K562 (cell line): ENCODE data around the gene FMO5. TPM values are rescaled to one million over a fixed set of nuclear protein-coding genes. Genes with fewer than 3 reads are reported as not detected.

Source experiments
- CEBPZ ChIP-seq: fragments of 150-350 bp; IDR thresholded peaks from 2 replicates; pipeline ENCODE4 v1.6.1; 2014; ENCODE audit warnings: low read depth, mild to moderate bottlenecking, low read length, borderline replicate concordance
- CUX1 ChIP-seq: fragments of 200-800 bp; sonication (Bioruptor generic); IDR thresholded peaks from 2 replicates; pipeline ENCODE4 v1.6.1; 2016; ENCODE audit warnings: missing genetic modification characterization, missing compliant biosample characterization
- EP400 ChIP-seq: fragments of 450-650 bp; IDR thresholded peaks from 2 replicates; pipeline ENCODE4 v1.6.1; 2017; ENCODE audit warnings: antibody characterized with exemption, mild to moderate bottlenecking, moderate library complexity
- MAFG ChIP-seq: fragments of 450-650 bp; conservative IDR thresholded peaks from 2 replicates; pipeline ENCODE4 v1.6.1; 2016; ENCODE audit warnings: missing genetic modification characterization, missing compliant biosample characterization
- MEF2D ChIP-seq: conservative IDR thresholded peaks from 2 replicates; pipeline ENCODE4 v1.6.1; 2016; ENCODE audit warnings: low read depth, missing genetic modification characterization, missing compliant biosample characterization
- NFRKB ChIP-seq: fragments of 450-650 bp; IDR thresholded peaks from 2 replicates; pipeline ENCODE4 v1.6.1; 2016; ENCODE audit warnings: low read depth
- THAP12 ChIP-seq: fragments of 250-450 bp; sonication (Bioruptor Pico); IDR thresholded peaks from 2 replicates; pipeline ENCODE4 v1.9.0; 2021; ENCODE audit warnings: mild to moderate bottlenecking, inconsistent platforms
- ZBTB2 ChIP-seq: fragments of 450-650 bp; IDR thresholded peaks from 2 replicates; pipeline ENCODE4 v1.6.1; 2016; ENCODE audit warnings: antibody characterized with exemption
- ZBTB26 ChIP-seq: fragments of 450-650 bp; formaldehyde crosslinking; IDR thresholded peaks from 2 replicates; pipeline ENCODE4 v1.4.0; 2022; ENCODE audit warnings: missing genetic modification characterization
- ZC3H4 ChIP-seq: sonication (generic); formaldehyde crosslinking; IDR thresholded peaks from 2 replicates; pipeline ENCODE4 v1.9.0; 2021; ENCODE audit warnings: missing genetic modification reagents, borderline replicate concordance
- ZNF146 ChIP-seq: IDR thresholded peaks from one replicate; pipeline ENCODE4 v1.6.1; 2018; ENCODE audit warnings: missing compliant biosample characterization; ENCODE audit not compliant: unreplicated experiment
- ZNF239 ChIP-seq: fragments of 250-450 bp; sonication (Bioruptor Pico); IDR thresholded peaks from 2 replicates; pipeline ENCODE4 v1.4.0; 2020; ENCODE audit warnings: mild to moderate bottlenecking
- ZNF3 ChIP-seq: fragments of 250-450 bp; sonication (Bioruptor Pico); IDR thresholded peaks from 2 replicates; pipeline ENCODE4 v1.5.0; 2021; ENCODE audit warnings: mild to moderate bottlenecking, moderate library complexity
- ZNF316 ChIP-seq: fragments of 450-650 bp; IDR thresholded peaks from 2 replicates; pipeline ENCODE4 v1.6.1; 2016
- polyA plus RNA-seq, 8 experiments: library from polyadenylated mRNA; depleted of rRNA in 4 of 8; stranded (reverse) in 5 of 8; unstranded in 3 of 8; fragments of >200 nt; fragmentation: Nextera tagmentation in 2 of 8; fragmentation: Illumina TruSeq in 1 of 8; extraction: Ambion mirVana in 2 of 8; extraction: Trizol in 1 of 8; gene quantifications; 2 replicates each; pipeline versions ENCODE4 v1.2.1 to v1.2.3, GENCODE V29; 2011 to 2014; ENCODE audit warnings: inconsistent platforms in 1 of 8, missing spikeins in 1 of 8
- total RNA-seq, 7 experiments: library from RNA; depleted of rRNA in 6 of 7; stranded (reverse); fragments of >200 nt in 6 of 7; fragmentation: Illumina TruSeq in 2 of 7; extraction: Trizol in 2 of 7; gene quantifications; 2 replicates each; pipeline versions ENCODE4 v1.2.1 to v1.2.3, GENCODE V29; 2011 to 2021; ENCODE audit warnings: low replicate concordance in 1 of 7

The FMO5 gene
- total and polyA plus RNA-seq, 9 of the 15 experiments (the other 6 are each of a cell fraction or from before 2014, with no cell fraction given): 0.11 to 0.69 (median 0.19) TPM; not detected in 1

DNA sequence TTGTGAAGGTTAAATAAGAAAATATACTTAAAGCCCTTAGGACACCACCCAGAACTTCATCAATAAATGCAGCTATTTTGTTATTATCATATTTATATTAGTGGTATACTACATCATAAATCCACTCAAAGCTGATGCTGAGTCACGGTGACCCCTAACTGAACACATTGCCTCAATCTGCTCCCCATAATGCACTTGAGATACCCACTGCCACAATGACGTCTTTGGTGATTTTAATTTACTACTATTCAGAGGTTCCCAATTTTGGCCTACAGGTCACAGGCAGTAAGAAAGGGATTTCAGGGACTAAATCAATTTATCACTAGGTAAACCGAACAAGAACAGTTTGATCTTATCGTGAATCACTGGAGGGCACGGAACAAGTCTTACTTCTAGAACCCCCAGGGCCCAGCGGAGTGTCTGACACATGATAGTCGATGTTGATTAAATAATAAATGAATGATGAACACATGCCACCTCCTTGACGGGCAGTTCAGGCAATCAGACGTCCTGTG is 16.9 kb upstream of the FMO5 start (continued):
- 0 out of 2 replicates have a peak, but pooled peaks have one; percentile 34 for TF ChIP-seq CUX1
- TF ChIP-seq ZBTB26: no peak; the same call in 1 of the 2 replicates
- no peak for TF ChIP-seq MEF2D (tag)
- 0 out of 2 replicates have a peak, but pooled peaks have one; percentile 14 for TF ChIP-seq CEBPZ
- TF ChIP-seq MAFG (tag): 0 out of 2 replicates have a peak, but pooled peaks have one; percentile 27
- no peak for TF ChIP-seq ZNF239
- TF ChIP-seq EP400: no peak
- TF ChIP-seq ZNF3 (CRISPR knock-in tag): no peak
- no peak for TF ChIP-seq ZC3H4
- no peak for TF ChIP-seq THAP12 (CRISPR knock-in tag)
- TF ChIP-seq ZBTB2: 0 out of 2 replicates have a peak, but pooled peaks have one; percentile 20
- 0 out of 2 replicates have a peak, but pooled peaks have one; percentile 11 for TF ChIP-seq ZNF316
- 0 out of 2 replicates have a peak, but pooled peaks have one; percentile 10 for TF ChIP-seq NFRKB
- no peak for TF ChIP-seq ZNF146 (CRISPR knock-in tag)
